OCI-LY1 (cell line): ENCODE data around the gene CD83.

Experiments
- H2AFZ ChIP-seq: fragments of 200-600 bp; sonication (generic), shearing (Covaris generic); 2 replicates; pipeline ENCODE4 v1.6.0; 2014; ENCODE audit warnings: antibody characterized with exemption, mild to moderate bottlenecking, low read length
- H3F3A ChIP-seq: fragments of 200-600 bp; sonication (generic), shearing (Covaris generic); 2 replicates; pipeline ENCODE4 v1.6.0; 2014; ENCODE audit warnings: mild to moderate bottlenecking, antibody characterized with exemption, low read length, moderate library complexity; ENCODE audit not compliant: insufficient read depth
- H3K27ac ChIP-seq: fragments of 200-600 bp; sonication (generic); 2 replicates; pipeline ENCODE4 v1.5.1; 2014; ENCODE audit warnings: low read length, mixed run types, mild to moderate bottlenecking, low read depth; ENCODE audit not compliant: poor library complexity, severe bottlenecking
- H3K27me3 ChIP-seq: fragments of 200-600 bp; sonication (generic); 2 replicates; pipeline ENCODE4 v1.6.0; 2014; ENCODE audit warnings: antibody characterized with exemption, mild to moderate bottlenecking, low read length, moderate library complexity; ENCODE audit not compliant: insufficient read depth
- H3K36me3 ChIP-seq: fragments of 200-600 bp; sonication (generic); 2 replicates; pipeline ENCODE4 v1.6.1; 2014; ENCODE audit warnings: mild to moderate bottlenecking, antibody characterized with exemption, low read length, moderate library complexity, mixed read lengths; ENCODE audit not compliant: insufficient read depth
- H3K4me1 ChIP-seq: fragments of 200-600 bp; sonication (generic); 2 replicates; pipeline ENCODE4 v1.5.1; 2014; ENCODE audit warnings: mild to moderate bottlenecking, low read length, moderate library complexity; ENCODE audit not compliant: insufficient read depth, severe bottlenecking
- H3K4me2 ChIP-seq: fragments of 200-600 bp; sonication (generic), shearing (Covaris generic); 2 replicates; pipeline ENCODE4 v1.6.1; 2014; ENCODE audit warnings: low read length
- H3K4me3 ChIP-seq: fragments of 200-600 bp; sonication (generic); 2 replicates; pipeline ENCODE4 v1.5.1; 2014; ENCODE audit warnings: low read length, low read depth, mild to moderate bottlenecking, mixed read lengths; ENCODE audit not compliant: poor library complexity, severe bottlenecking
- H3K79me2 ChIP-seq: fragments of 200-600 bp; shearing (Covaris generic); 2 replicates; pipeline ENCODE4 v1.6.1; 2016; ENCODE audit warnings: mixed run types, low read length, mixed read lengths; ENCODE audit not compliant: insufficient read depth
- H3K9ac ChIP-seq: fragments of 200-600 bp; sonication (generic), shearing (Covaris generic); 2 replicates; pipeline ENCODE4 v1.6.1; 2014; ENCODE audit warnings: mild to moderate bottlenecking, low read length, mixed read lengths
- H3K9me2 ChIP-seq: fragments of 200-600 bp; sonication (generic), shearing (Covaris generic); 2 replicates; pipeline ENCODE4 v1.6.1; 2014; ENCODE audit warnings: low read depth, mild to moderate bottlenecking, low read length, mixed read lengths
- H3K9me3 ChIP-seq: fragments of 200-600 bp; shearing (Covaris generic); 2 replicates; pipeline ENCODE4 v1.6.1; 2014; ENCODE audit warnings: low read length, mixed read lengths
- H4K20me1 ChIP-seq: fragments of 200-600 bp; sonication (generic), shearing (Covaris generic); 2 replicates; pipeline ENCODE4 v1.6.0; 2016; ENCODE audit warnings: mild to moderate bottlenecking, low read length; ENCODE audit not compliant: insufficient read depth
- CTCF ChIP-seq: fragments of 200-600 bp; sonication (generic), shearing (Covaris generic); IDR thresholded peaks from 2 replicates; pipeline ENCODE4 v1.5.1; 2017; ENCODE audit warnings: mild to moderate bottlenecking, antibody characterized with exemption, low read length, moderate library complexity, mixed read lengths
- EZH2 ChIP-seq: fragments of 200-600 bp; sonication (generic), shearing (Covaris generic); IDR thresholded peaks from 2 replicates; pipeline ENCODE4 v1.8.0; 2017; ENCODE audit warnings: borderline replicate concordance, mixed run types, mild to moderate bottlenecking, antibody characterized with exemption, low read length, moderate library complexity, mixed read lengths

The CD83 gene

GRCh38 chr6:14135893-14136539, 18.4 kb downstream of the CD83 start:
- no peak overlapping the region for H3K4me2 ChIP-seq
- H3K27ac ChIP-seq = no peak overlapping the region
- H3K4me3 ChIP-seq = no peak overlapping the region
- H3F3A ChIP-seq = no peaks in the 10 kb centered on the region
- no peaks in the 10 kb centered on the region for H3K79me2 ChIP-seq
- no peak for TF ChIP-seq EZH2
- TF ChIP-seq CTCF = no peak
- no peak overlapping the region for H3K9ac ChIP-seq
- no peaks in the 10 kb centered on the region for H3K9me2 ChIP-seq
- no peak overlapping the region for H2AFZ ChIP-seq
- H3K27me3 ChIP-seq = no peaks in the 10 kb centered on the region
- peaks cover 58% of the 10 kb centered on the region for H3K36me3 ChIP-seq
- no peaks in the 10 kb centered on the region for H4K20me1 ChIP-seq
- no peaks in the 10 kb centered on the region for H3K9me3 ChIP-seq
- H3K4me1 ChIP-seq = no peaks in the 10 kb centered on the region

- H3K9ac ChIP-seq = no peak overlapping the region
- H3K27ac ChIP-seq = no peak overlapping the region
Observed at GRCh38 chr6:14138701-14139215, 21.2 kb downstream of the CD83 start.

GRCh38 chr6:14141351-14142062, 23.9 kb downstream of the CD83 start:
- H3K79me2 ChIP-seq = no peaks in the 10 kb centered on the region
- H3K27me3 ChIP-seq = no peaks in the 10 kb centered on the region
- no peak overlapping the region for H3K4me2 ChIP-seq
- H3K4me3 ChIP-seq = no peak overlapping the region
- H2AFZ ChIP-seq = no peak overlapping the region
- no peak for TF ChIP-seq EZH2
- no peak for TF ChIP-seq CTCF
- no peaks in the 10 kb centered on the region for H3F3A ChIP-seq
- H3K36me3 ChIP-seq = peaks cover 3% of the 10 kb centered on the region
- H3K4me1 ChIP-seq = no peaks in the 10 kb centered on the region
- no peak overlapping the region for H3K9ac ChIP-seq
- H3K27ac ChIP-seq = no peak overlapping the region
- H3K9me2 ChIP-seq = no peaks in the 10 kb centered on the region
- no peaks in the 10 kb centered on the region for H4K20me1 ChIP-seq
- H3K9me3 ChIP-seq = no peaks in the 10 kb centered on the region

More at GRCh38 chr6:14138701-14139215, 21.2 kb downstream of the CD83 start:
- H3K79me2 ChIP-seq = no peaks in the 10 kb centered on the region
- H3K36me3 ChIP-seq = peaks cover 30% of the 10 kb centered on the region
- no peak overlapping the region for H2AFZ ChIP-seq
- H3F3A ChIP-seq = no peaks in the 10 kb centered on the region
- H3K9me3 ChIP-seq = no peaks in the 10 kb centered on the region
- no peaks in the 10 kb centered on the region for H3K4me1 ChIP-seq
- no peak overlapping the region for H3K4me2 ChIP-seq
- no peak overlapping the region for H3K4me3 ChIP-seq
- TF ChIP-seq EZH2 = no peak
- TF ChIP-seq CTCF = no peak
- H3K9me2 ChIP-seq = no peaks in the 10 kb centered on the region
- H3K27me3 ChIP-seq = no peaks in the 10 kb centered on the region
- no peaks in the 10 kb centered on the region for H4K20me1 ChIP-seq
